ENCODE measurements around the gene MEG3. TPM values are rescaled to one million over a fixed set of nuclear protein-coding genes. Genes with fewer than 3 reads are reported as not detected.

MEG3 gene
- total RNA-seq, 3 donors from 2014 or later = 0.91 to 1.3 (median 1.1) TPM

DNA sequence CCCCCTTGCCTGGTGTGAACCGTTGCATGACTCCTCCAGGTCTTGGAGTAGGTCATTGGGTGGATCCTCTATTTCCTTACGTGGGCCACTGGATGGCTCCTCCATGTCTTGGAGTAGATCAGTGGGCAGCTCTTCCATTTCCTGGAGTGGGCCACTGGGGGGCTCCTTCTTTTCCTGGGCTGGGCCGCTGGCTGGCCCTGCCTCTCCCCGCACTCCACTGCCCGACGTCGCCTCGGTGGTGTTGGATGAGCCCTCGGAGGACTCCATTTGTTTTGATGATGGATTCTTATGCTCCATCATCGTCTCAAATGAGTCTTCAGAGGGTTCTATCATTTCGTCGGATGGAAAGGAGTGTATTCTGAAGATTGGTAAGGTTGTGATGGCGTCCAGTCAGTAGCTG, 58.5 kb downstream of the MEG3 start:
- Mint-ChIP-seq H3K36me3 (ENCODE audit: insufficient read depth) (no peaks in the 10 kb centered on the region), H3K9me3 (no peaks in the 10 kb centered on the region)
- DNase-seq = no peak

DNA sequence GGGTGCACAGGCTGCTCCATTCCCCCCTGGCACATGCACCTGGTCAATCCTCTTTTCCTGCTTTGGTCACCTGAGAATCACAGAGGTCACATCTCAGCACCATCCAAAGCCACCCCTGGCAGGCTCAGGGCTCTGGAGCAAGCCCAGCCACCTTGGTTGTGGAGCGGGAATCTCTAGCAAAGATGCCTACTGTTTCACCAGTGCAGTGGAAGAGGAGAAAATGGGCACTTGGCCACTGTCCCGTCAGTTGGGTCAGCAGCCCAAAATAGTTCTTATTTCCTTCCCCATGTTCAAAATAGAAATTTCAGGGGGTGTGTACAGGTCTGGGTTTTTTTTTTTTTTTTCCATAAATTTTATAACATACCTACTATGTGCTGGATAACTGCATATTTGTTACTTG, 59.3 kb downstream of the MEG3 start:
- Mint-ChIP-seq H3K27me3 (ENCODE audit: low read depth) (peaks cover 19% of the 10 kb centered on the region), H3K36me3 (ENCODE audit: insufficient read depth) (no peaks in the 10 kb centered on the region), H3K4me1 (ENCODE audit: low read depth) (no peaks in the 10 kb centered on the region), H3K9me3 (no peaks in the 10 kb centered on the region), H3K4me3 (no peak overlapping the region)
- no peak for ATAC-seq
- no peak for DNase-seq

More for the DNA sequence above, 58.5 kb downstream of the MEG3 start:
- ATAC-seq = no peak
- Mint-ChIP-seq H3K27me3 (ENCODE audit: low read depth) (peaks cover 17% of the 10 kb centered on the region), H3K4me3 (no peak overlapping the region), H3K4me1 (ENCODE audit: low read depth) (no peaks in the 10 kb centered on the region)

- Mint-ChIP-seq H3K4me1 (ENCODE audit: low read depth) (no peaks in the 10 kb centered on the region), H3K4me3 (no peak overlapping the region), H3K27me3 (ENCODE audit: low read depth) (peaks cover 19% of the 10 kb centered on the region), H3K36me3 (ENCODE audit: insufficient read depth) (no peaks in the 10 kb centered on the region), H3K9me3 (no peaks in the 10 kb centered on the region)
- no peak for ATAC-seq
- DNase-seq = no peak
Observed at GRCh38 chr14:100885617-100886016, 59.7 kb downstream of the MEG3 start.

DNA sequence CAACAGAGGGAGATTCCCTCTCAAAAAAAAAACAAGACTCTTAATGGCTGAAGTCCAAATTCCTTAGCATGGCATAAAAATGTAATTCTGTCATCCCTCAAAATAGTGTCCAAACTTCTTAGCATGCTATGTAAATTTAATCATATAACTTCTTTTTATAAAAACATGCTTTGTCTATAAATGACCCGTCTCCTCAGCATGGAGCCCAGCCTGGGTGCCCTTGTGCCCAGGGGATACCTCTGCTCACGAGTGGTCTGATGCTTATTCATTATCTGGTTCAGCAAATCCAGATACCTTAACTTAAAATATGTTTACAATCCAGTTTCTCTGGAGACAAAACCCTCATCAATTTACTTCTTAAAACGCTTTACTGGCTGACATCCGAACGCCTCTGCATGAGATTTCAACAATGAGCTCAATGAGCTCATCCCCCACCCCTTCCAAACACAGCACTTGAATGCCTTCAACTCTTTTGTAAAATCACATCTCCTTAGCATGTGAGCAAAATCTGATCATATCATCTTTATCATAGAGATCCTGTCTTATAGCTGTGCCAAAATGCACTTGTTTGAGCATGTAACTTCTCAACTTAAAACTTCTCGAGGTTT, 61.9 kb downstream of the MEG3 start:
- Mint-ChIP-seq H3K4me3 (no peak overlapping the region), H3K36me3 (ENCODE audit: insufficient read depth) (no peaks in the 10 kb centered on the region), H3K27me3 (ENCODE audit: low read depth) (peaks cover 23% of the 10 kb centered on the region), H3K9me3 (no peaks in the 10 kb centered on the region), H3K4me1 (ENCODE audit: low read depth) (no peaks in the 10 kb centered on the region)
- no peak for ATAC-seq
- DNase-seq = no peak

DNA sequence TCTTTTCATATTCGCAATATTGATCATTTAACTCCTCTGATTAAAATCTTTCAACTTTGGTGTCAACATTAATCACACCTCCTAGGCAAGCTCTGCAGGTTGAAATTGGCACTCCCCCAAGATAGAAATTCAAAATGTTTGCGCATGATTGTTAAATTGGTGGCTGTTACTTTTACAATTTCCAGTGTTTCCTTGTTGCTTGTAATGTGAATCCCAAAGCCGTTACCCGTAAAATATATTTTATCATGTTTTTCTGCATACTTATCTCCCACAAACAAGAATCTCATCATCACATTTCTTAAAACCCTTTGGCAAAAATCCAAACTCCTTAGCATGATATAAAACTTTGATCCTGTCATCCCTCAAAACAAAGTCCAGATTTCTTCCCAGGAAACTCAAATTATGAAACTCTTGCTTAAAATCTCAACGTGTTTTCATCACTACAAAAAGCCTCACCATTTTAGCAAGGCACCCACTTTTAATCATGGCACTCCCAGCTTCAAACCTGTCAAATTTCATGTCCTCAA, 62.9 kb downstream of the MEG3 start:
- Mint-ChIP-seq H3K4me3 (no peak overlapping the region), H3K4me1 (ENCODE audit: low read depth) (no peaks in the 10 kb centered on the region), H3K27me3 (ENCODE audit: low read depth) (peaks cover 23% of the 10 kb centered on the region), H3K9me3 (no peaks in the 10 kb centered on the region), H3K36me3 (ENCODE audit: insufficient read depth) (no peaks in the 10 kb centered on the region)
- no peak for ATAC-seq
- no peak for DNase-seq

DNA sequence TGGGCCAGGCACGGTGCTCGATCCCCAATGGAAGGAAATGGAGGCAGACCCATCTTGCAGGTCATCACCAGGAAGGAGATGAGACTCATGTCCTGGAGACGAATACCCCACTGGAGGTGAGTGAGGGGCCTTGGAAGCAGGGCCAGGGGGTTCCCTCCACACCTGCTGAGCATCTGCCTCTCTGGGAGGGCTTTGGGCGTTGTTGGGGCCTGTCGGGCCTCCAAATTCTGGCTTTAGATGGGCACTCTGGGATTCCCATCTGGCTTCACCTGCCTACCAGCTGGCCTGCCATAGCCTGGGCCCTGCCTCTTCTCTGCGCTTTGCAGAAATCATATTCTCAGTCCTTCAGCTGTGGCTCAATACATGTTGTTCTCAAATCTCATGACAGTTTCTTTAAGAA, 63.7 kb downstream of the MEG3 start:
- Mint-ChIP-seq H3K4me1 (ENCODE audit: low read depth) (no peaks in the 10 kb centered on the region), H3K9me3 (no peaks in the 10 kb centered on the region), H3K27me3 (ENCODE audit: low read depth) (peaks cover 19% of the 10 kb centered on the region), H3K4me3 (no peak overlapping the region), H3K36me3 (ENCODE audit: insufficient read depth) (no peaks in the 10 kb centered on the region)
- DNase-seq (no peak), ATAC-seq (no peak)

GRCh38 chr14:100890061-100890850, 64.3 kb downstream of the MEG3 start:
- H3K27me3 Mint-ChIP-seq (ENCODE audit: low read depth) = peaks cover 22% of the 10 kb centered on the region
- no peaks in the 10 kb centered on the region for H3K36me3 Mint-ChIP-seq (ENCODE audit: insufficient read depth)
- H3K4me3 Mint-ChIP-seq = no peak overlapping the region
- no peaks in the 10 kb centered on the region for H3K9me3 Mint-ChIP-seq
- no peaks in the 10 kb centered on the region for H3K4me1 Mint-ChIP-seq (ENCODE audit: low read depth)
- ATAC-seq (no peak), DNase-seq (no peak)

- no peak overlapping the region for H3K4me3 Mint-ChIP-seq
- DNase-seq = no peak
- H3K36me3 Mint-ChIP-seq (ENCODE audit: insufficient read depth) = no peaks in the 10 kb centered on the region
- H3K27me3 Mint-ChIP-seq (ENCODE audit: low read depth) = peaks cover 19% of the 10 kb centered on the region
- no peak for ATAC-seq
- no peaks in the 10 kb centered on the region for H3K4me1 Mint-ChIP-seq (ENCODE audit: low read depth)
- H3K9me3 Mint-ChIP-seq = no peaks in the 10 kb centered on the region
Observed at GRCh38 chr14:100891051-100891450, 65.1 kb downstream of the MEG3 start.

DNA sequence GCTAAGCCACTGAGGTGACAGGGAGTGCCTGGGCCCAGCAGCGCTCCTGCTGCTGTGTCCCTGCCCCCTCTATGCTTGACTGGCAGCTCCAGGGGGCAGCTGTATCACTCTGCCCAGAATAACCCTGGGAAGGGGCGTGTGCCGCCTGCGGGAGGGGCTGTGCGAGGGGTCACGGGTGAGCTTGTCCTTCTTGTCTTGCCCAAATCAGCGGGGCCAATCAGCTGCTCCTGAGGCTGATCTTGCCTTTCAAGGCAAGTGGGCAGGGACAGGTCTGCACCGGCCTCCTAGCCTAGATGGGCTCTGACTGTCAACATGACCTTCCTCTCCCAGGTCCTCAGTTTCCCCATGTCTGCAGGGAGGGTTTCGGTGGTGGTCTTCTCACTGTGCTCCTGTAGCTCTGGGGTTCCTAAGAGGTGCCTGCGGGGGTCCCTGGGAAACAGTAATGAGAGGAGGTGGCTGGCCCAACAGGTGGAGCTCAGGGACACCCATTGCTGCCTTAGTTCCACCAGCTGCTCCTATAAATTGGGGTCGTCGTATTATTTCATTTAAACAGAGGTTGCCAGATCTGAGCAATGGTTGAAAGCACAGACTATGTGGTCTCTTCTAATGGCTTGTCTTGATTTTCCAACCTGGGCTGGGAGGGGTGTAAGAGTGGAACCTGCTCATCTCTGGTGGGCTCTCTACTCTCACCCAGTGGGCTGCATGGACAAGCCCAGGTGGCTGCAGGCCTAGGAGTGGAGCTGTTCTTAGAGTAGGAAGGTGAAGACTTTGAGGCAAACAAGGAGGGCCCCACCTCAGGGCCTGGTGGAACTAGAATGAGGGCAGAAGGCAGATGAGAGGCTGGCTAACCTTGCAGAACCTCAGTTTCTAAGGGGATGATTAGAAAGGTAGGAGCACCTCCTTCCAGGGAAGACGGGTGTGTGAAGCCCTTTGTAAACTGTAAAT, 65.9 kb downstream of the MEG3 start:
- H3K36me3 Mint-ChIP-seq (ENCODE audit: insufficient read depth) = no peaks in the 10 kb centered on the region
- DNase-seq (no peak), ATAC-seq (no peak)
- H3K9me3 Mint-ChIP-seq = no peaks in the 10 kb centered on the region
- no peaks in the 10 kb centered on the region for H3K4me1 Mint-ChIP-seq (ENCODE audit: low read depth)
- H3K4me3 Mint-ChIP-seq = no peak overlapping the region
- H3K27me3 Mint-ChIP-seq (ENCODE audit: low read depth) = peaks cover 23% of the 10 kb centered on the region

GRCh38 chr14:100892496-100893227, 66.7 kb downstream of the MEG3 start:
- Mint-ChIP-seq H3K9me3 (no peaks in the 10 kb centered on the region), H3K36me3 (ENCODE audit: insufficient read depth) (no peaks in the 10 kb centered on the region), H3K27me3 (ENCODE audit: low read depth) (peaks cover 27% of the 10 kb centered on the region), H3K4me1 (ENCODE audit: low read depth) (no peaks in the 10 kb centered on the region), H3K4me3 (no peak overlapping the region)
- no peak for DNase-seq
- ATAC-seq = no peak

GRCh38 chr14:100893228-100893601, 67.3 kb downstream of the MEG3 start:
- Mint-ChIP-seq H3K27me3 (ENCODE audit: low read depth) (peaks cover 23% of the 10 kb centered on the region), H3K36me3 (ENCODE audit: insufficient read depth) (no peaks in the 10 kb centered on the region), H3K4me3 (no peak overlapping the region), H3K9me3 (no peaks in the 10 kb centered on the region), H3K4me1 (ENCODE audit: low read depth) (no peaks in the 10 kb centered on the region)
- DNase-seq = no peak
- no peak for ATAC-seq

- Mint-ChIP-seq H3K36me3 (ENCODE audit: insufficient read depth) (no peaks in the 10 kb centered on the region), H3K4me1 (ENCODE audit: low read depth) (no peaks in the 10 kb centered on the region), H3K9me3 (no peaks in the 10 kb centered on the region), H3K4me3 (no peak overlapping the region), H3K27me3 (ENCODE audit: low read depth) (peaks cover 26% of the 10 kb centered on the region)
- DNase-seq = no peak
- ATAC-seq = no peak
Observed at GRCh38 chr14:100893760-100894159, 67.8 kb downstream of the MEG3 start.

GRCh38 chr14:100894416-100894815, 68.5 kb downstream of the MEG3 start:
- Mint-ChIP-seq H3K4me1 (ENCODE audit: low read depth) (no peaks in the 10 kb centered on the region), H3K4me3 (no peak overlapping the region), H3K36me3 (ENCODE audit: insufficient read depth) (no peaks in the 10 kb centered on the region), H3K9me3 (no peaks in the 10 kb centered on the region), H3K27me3 (ENCODE audit: low read depth) (peaks cover 29% of the 10 kb centered on the region)
- ATAC-seq (no peak), DNase-seq (no peak)

GRCh38 chr14:100895411-100895810, 69.5 kb downstream of the MEG3 start:
- no peak overlapping the region for H3K4me3 Mint-ChIP-seq
- H3K4me1 Mint-ChIP-seq (ENCODE audit: low read depth) = no peaks in the 10 kb centered on the region
- no peaks in the 10 kb centered on the region for H3K36me3 Mint-ChIP-seq (ENCODE audit: insufficient read depth)
- ATAC-seq (no peak), DNase-seq (no peak)
- no peaks in the 10 kb centered on the region for H3K9me3 Mint-ChIP-seq
- H3K27me3 Mint-ChIP-seq (ENCODE audit: low read depth) = peaks cover 37% of the 10 kb centered on the region
